DND-41 (cell line): ENCODE measurements around the gene TMEM38A.

Experiments
- CTCF ChIP-seq: IDR thresholded peaks from 2 replicates; pipeline ENCODE4 v1.5.1; 2012; ENCODE audit warnings: borderline replicate concordance, low read length, moderate library complexity, mild to moderate bottlenecking; ENCODE audit not compliant: poor library complexity, severe bottlenecking; ENCODE audit errors: extremely low read depth
- EZH2 ChIP-seq: IDR thresholded peaks from 3 replicates; pipeline ENCODE4 v1.6.1; 2012; ENCODE audit warnings: borderline replicate concordance, low read depth, mild to moderate bottlenecking, moderate library complexity, low read length, inconsistent platforms; ENCODE audit not compliant: severe bottlenecking

- TF ChIP-seq CTCF (no peak), EZH2 (no peak)
These were observed 77.0 kb downstream of the TMEM38A start for GRCh38 chr19:16737911-16738310.
